GM10266 (cell line): ENCODE data around the gene USP27X.

Source experiments
- DNase-seq: peaks from one replicate; pipeline ENCODE4 v3.0.0; 2012; ENCODE audit errors: extremely low spot score
- CTCF ChIP-seq: IDR thresholded peaks from 2 replicates; pipeline ENCODE4 v1.5.1; 2012; ENCODE audit warnings: mild to moderate bottlenecking, low read depth; ENCODE audit not compliant: control insufficient read depth, insufficient read depth; ENCODE audit errors: missing control alignments

The USP27X gene

GRCh38 chrX:49915361-49916222 is 36.3 kb downstream of the USP27X start:
- peak; percentile 70 for TF ChIP-seq CTCF
- DNase-seq = peak; percentile 18

- peak; percentile 4 for DNase-seq
- TF ChIP-seq CTCF = peak; percentile 65
Observed at GRCh38 chrX:49919617-49920016, 40.3 kb downstream of the USP27X start.

GRCh38 chrX:49921109-49921508 is 41.8 kb downstream of the USP27X start:
- DNase-seq = no peak
- no peak for TF ChIP-seq CTCF

GRCh38 chrX:49922291-49923241 is 43.3 kb downstream of the USP27X start, which contains the start of gene CLCN5:
Gene CLCN5 (plus strand): TSS chrX:49922596. CDS start chrX:49925299, 2,703 bp downstream.
- peak; percentile 87 for DNase-seq
- TF ChIP-seq CTCF = no peak

- TF ChIP-seq CTCF = no peak
- no peak for DNase-seq
Observed at GRCh38 chrX:49925176-49925575, 45.9 kb downstream of the USP27X start.

GRCh38 chrX:49930039-49930438 is 50.8 kb downstream of the USP27X start:
- no peak for TF ChIP-seq CTCF
- no peak for DNase-seq
